Ishikawa (cell line): ENCODE results near the gene NBEAL2.

Experiments
- YY1 ChIP-seq: IDR thresholded peaks from 2 replicates; pipeline ENCODE4 v1.6.1; 2012; ENCODE audit warnings: low read depth
- ZBTB7A ChIP-seq: IDR thresholded peaks from 2 replicates; pipeline ENCODE4 v1.6.1; 2012; ENCODE audit warnings: low read depth
- TF ChIP-seq, protein P1 (sequence below): IDR thresholded peaks from 2 replicates; pipeline ENCODE4 v1.6.1; 2012; ENCODE audit warnings: low read depth, mild to moderate bottlenecking
- TF ChIP-seq, protein P2 (sequence below): IDR thresholded peaks from 2 replicates; pipeline ENCODE4 v1.6.1; 2012

DNA sequence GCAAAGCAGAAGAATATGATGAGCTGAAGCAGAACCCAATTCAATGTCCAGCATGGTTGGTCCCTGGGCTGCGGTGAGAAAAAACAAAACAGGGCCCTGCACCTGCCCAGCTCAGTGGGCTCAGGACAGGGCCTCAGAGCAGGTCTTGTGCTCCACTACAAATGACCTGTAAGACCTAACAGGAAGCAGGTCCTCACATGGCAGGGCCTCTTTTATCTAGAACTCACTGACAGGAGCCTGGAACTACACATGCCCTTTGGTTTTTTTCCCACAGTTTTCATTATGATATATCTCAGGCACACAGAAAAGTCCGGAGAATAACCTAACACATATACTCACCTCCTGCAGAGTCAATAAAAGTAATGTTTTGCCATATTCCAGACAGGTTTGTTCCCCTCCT is 41.3 kb upstream of the NBEAL2 start:
- TF ChIP-seq, protein P1, sequence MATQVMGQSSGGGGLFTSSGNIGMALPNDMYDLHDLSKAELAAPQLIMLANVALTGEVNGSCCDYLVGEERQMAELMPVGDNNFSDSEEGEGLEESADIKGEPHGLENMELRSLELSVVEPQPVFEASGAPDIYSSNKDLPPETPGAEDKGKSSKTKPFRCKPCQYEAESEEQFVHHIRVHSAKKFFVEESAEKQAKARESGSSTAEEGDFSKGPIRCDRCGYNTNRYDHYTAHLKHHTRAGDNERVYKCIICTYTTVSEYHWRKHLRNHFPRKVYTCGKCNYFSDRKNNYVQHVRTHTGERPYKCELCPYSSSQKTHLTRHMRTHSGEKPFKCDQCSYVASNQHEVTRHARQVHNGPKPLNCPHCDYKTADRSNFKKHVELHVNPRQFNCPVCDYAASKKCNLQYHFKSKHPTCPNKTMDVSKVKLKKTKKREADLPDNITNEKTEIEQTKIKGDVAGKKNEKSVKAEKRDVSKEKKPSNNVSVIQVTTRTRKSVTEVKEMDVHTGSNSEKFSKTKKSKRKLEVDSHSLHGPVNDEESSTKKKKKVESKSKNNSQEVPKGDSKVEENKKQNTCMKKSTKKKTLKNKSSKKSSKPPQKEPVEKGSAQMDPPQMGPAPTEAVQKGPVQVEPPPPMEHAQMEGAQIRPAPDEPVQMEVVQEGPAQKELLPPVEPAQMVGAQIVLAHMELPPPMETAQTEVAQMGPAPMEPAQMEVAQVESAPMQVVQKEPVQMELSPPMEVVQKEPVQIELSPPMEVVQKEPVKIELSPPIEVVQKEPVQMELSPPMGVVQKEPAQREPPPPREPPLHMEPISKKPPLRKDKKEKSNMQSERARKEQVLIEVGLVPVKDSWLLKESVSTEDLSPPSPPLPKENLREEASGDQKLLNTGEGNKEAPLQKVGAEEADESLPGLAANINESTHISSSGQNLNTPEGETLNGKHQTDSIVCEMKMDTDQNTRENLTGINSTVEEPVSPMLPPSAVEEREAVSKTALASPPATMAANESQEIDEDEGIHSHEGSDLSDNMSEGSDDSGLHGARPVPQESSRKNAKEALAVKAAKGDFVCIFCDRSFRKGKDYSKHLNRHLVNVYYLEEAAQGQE: no peak
- TF ChIP-seq, protein P2, sequence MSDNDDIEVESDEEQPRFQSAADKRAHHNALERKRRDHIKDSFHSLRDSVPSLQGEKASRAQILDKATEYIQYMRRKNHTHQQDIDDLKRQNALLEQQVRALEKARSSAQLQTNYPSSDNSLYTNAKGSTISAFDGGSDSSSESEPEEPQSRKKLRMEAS: no peak
- TF ChIP-seq YY1 (no peak), ZBTB7A (no peak)
